Measurements from ENCODE around the gene CREB5. TPM values are rescaled to one million over a fixed set of nuclear protein-coding genes. Genes with fewer than 3 reads are reported as not detected.

CREB5 gene
- total RNA-seq, 1 experiment from 2014 or later = 40.5 TPM

DNA sequence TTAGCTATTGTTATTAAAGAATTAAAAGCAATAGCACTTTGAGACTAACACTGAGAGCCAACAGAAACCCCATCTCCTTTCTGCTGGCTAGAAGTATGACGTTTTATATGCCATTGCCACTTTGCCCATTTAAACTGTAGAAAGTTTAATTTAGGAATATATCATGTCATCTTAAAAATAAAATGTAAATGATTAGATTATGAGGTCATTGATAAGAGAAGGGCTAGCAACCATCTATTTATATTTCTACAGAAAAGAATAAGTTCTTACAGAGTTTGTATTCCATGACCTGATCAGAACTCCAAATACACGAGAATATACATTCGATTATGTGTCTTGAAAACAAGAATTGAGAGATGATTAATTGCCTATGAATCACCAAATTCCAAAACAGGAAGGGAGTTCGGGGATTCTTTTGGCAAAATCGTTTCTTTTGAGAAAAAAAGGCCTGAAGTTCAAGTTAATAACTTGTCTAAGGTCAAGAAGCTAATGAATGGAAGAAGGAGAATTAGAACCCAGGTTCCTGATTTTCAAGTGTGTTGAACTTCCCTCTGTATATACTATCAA, 318.9 kb downstream of the CREB5 start:
- Mint-ChIP-seq H3K36me3 (ENCODE audit: insufficient read depth, unreplicated experiment) (peaks cover 16% of the 10 kb centered on the region), H3K27me3 (ENCODE audit: insufficient read depth, unreplicated experiment) (no peaks in the 10 kb centered on the region), H3K9me3 (ENCODE audit: unreplicated experiment) (no peaks in the 10 kb centered on the region), H3K4me1 (ENCODE audit: insufficient read depth, unreplicated experiment) (peaks cover 19% of the 10 kb centered on the region), H3K27ac (ENCODE audit: low read depth, unreplicated experiment) (no peak overlapping the region), H3K4me3 (ENCODE audit: unreplicated experiment) (no peak overlapping the region)
- ChIA-PET POLR2A (no interaction called here), CTCF (interaction anchor here (0.6 kb wide), 2 partner anchors 12 to 1068 kb away, joined by 3 read pairs; no protein-coding TSS in a partner anchor)
- no TSS peak for BruUV-seq (replicated peaks)
- intact Hi-C loops (cut with micrococcal nuclease) = no loop called here
- DNase-seq (ENCODE audit: unreplicated experiment) = no peak
- TF ChIP-seq, protein P1, sequence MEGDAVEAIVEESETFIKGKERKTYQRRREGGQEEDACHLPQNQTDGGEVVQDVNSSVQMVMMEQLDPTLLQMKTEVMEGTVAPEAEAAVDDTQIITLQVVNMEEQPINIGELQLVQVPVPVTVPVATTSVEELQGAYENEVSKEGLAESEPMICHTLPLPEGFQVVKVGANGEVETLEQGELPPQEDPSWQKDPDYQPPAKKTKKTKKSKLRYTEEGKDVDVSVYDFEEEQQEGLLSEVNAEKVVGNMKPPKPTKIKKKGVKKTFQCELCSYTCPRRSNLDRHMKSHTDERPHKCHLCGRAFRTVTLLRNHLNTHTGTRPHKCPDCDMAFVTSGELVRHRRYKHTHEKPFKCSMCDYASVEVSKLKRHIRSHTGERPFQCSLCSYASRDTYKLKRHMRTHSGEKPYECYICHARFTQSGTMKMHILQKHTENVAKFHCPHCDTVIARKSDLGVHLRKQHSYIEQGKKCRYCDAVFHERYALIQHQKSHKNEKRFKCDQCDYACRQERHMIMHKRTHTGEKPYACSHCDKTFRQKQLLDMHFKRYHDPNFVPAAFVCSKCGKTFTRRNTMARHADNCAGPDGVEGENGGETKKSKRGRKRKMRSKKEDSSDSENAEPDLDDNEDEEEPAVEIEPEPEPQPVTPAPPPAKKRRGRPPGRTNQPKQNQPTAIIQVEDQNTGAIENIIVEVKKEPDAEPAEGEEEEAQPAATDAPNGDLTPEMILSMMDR (IDR thresholded peaks at IDR 0.05; ENCODE audit: unreplicated experiment) = no peak

DNA sequence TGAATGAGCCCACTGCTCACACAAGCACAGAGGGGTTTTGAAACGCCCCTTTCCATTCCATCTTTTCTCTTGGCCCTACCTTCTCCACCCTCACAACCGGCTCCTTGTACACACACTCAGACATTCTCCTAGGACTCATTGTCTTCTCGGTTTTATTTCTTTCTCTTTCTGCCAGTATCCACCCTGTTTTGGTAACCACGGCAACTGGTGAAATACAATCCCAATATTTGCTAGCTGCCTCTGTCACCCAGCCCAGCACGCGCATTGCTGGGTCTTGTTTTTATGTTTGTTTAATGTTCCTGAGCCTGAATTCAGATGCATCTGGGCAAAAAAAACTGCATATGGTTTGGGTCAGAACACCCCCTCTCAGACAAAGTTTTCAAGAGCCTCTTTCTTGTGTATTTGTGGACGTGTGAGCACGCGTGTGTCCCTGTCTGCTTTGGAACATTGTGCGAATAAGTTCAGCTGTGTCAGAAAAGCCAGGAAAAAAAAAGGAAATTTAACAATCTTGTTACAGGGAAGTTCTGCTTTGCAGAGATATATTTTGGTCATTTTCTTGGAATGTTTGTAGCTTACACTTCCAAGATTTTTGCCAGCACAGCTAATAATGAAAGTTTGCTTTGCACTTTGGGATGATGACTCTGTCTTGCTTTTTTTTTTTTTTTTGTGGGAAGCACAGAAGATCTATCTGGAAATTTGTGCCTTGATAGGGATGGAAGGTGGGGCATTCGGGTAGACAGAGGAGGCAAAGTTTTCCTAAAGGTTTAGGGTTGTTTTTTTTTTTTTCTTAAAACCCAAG, 320.0 kb downstream of the CREB5 start:
- BruUV-seq (replicated peaks) = no TSS peak
- ChIA-PET CTCF (interaction anchor here (0.5 to 0.9 kb wide), 5 partner anchors 9 to 372 kb away, joined by 3 to 5 read pairs (median 3); no protein-coding TSS in a partner anchor), POLR2A (no interaction called here)

DNA sequence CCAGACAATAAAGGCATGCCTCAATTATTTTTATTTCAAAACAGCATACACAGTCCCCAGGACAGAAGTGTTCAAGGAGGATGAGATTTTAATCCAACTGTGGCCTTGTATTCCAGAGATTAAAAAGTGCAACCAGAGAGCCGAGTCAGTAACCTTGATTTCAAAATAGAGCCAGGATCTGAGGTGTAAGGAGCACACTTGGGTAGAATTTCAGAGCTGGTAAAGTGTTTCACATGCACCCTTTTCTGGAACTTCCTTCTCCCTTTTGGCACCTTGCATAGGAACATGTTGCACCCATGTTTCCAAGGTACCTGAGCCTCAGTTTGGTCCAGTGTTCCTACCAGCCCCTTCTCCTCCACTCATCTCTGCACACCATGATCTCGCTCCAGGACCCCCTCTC, 320.7 kb downstream of the CREB5 start:
- no TSS peak for BruUV-seq (replicated peaks)
- no peak overlapping the region for H3K4me3 Mint-ChIP-seq (ENCODE audit: unreplicated experiment)
- H3K27ac Mint-ChIP-seq (ENCODE audit: low read depth, unreplicated experiment) = no peak overlapping the region
- H3K4me1 Mint-ChIP-seq (ENCODE audit: insufficient read depth, unreplicated experiment) = peaks cover 19% of the 10 kb centered on the region
- no peaks in the 10 kb centered on the region for H3K27me3 Mint-ChIP-seq (ENCODE audit: insufficient read depth, unreplicated experiment)
- TF ChIP-seq, protein P1 (IDR thresholded peaks at IDR 0.05; ENCODE audit: unreplicated experiment) = no peak
- intact Hi-C loops (cut with micrococcal nuclease) = no loop called here
- no peaks in the 10 kb centered on the region for H3K9me3 Mint-ChIP-seq (ENCODE audit: unreplicated experiment)
- no peak for DNase-seq (ENCODE audit: unreplicated experiment)
- ChIA-PET POLR2A (interaction anchor here (1.1 kb wide), 1 partner anchor 22 kb away, joined by 3 read pairs; no protein-coding TSS in a partner anchor), CTCF (interaction anchor here (0.5 to 0.9 kb wide), 4 partner anchors 9 to 372 kb away, joined by 3 to 5 read pairs (median 3); no protein-coding TSS in a partner anchor)
- peaks cover 12% of the 10 kb centered on the region for H3K36me3 Mint-ChIP-seq (ENCODE audit: insufficient read depth, unreplicated experiment)

More for the DNA sequence above, 320.0 kb downstream of the CREB5 start:
- peak overlapping the region; percentile 20 for H3K27ac Mint-ChIP-seq (ENCODE audit: low read depth, unreplicated experiment)
- H3K4me3 Mint-ChIP-seq (ENCODE audit: unreplicated experiment) = no peak overlapping the region
- H3K4me1 Mint-ChIP-seq (ENCODE audit: insufficient read depth, unreplicated experiment) = peaks cover 19% of the 10 kb centered on the region
- intact Hi-C loops (cut with micrococcal nuclease) = no loop called here
- TF ChIP-seq, protein P1 (IDR thresholded peaks at IDR 0.05; ENCODE audit: unreplicated experiment) = no peak
- H3K36me3 Mint-ChIP-seq (ENCODE audit: insufficient read depth, unreplicated experiment) = peaks cover 12% of the 10 kb centered on the region
- H3K27me3 Mint-ChIP-seq (ENCODE audit: insufficient read depth, unreplicated experiment) = no peaks in the 10 kb centered on the region
- DNase-seq (ENCODE audit: unreplicated experiment) = peak; percentile 9
- no peaks in the 10 kb centered on the region for H3K9me3 Mint-ChIP-seq (ENCODE audit: unreplicated experiment)

DNA sequence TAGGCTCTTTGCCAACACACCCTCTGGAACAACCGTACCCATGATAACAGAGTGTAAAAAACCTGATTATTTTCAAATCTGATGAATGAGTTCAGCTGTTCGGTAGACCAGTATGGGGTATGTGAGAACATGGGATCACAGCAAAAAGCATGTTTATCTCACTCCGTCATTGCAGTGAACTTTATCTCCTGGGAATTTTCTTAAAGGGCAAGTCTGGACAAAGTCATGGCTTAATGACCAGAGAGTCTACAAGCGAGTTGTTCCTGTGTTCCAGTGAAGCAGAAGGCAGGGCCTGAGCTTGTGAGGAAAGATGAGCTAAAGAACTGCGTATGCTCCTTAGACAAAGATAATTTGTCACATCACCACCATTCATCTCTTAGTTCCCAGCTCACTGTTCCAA, 326.1 kb downstream of the CREB5 start:
- Mint-ChIP-seq H3K36me3 (ENCODE audit: insufficient read depth, unreplicated experiment) (no peaks in the 10 kb centered on the region), H3K9me3 (ENCODE audit: unreplicated experiment) (no peaks in the 10 kb centered on the region), H3K27ac (ENCODE audit: low read depth, unreplicated experiment) (peak overlapping the region; percentile 57), H3K4me1 (ENCODE audit: insufficient read depth, unreplicated experiment) (peaks cover 9% of the 10 kb centered on the region), H3K27me3 (ENCODE audit: insufficient read depth, unreplicated experiment) (no peaks in the 10 kb centered on the region), H3K4me3 (ENCODE audit: unreplicated experiment) (no peak overlapping the region)
- TF ChIP-seq, protein P1 (IDR thresholded peaks at IDR 0.05; ENCODE audit: unreplicated experiment) = no peak
- intact Hi-C loops (cut with micrococcal nuclease) = no loop called here
- POLR2A ChIA-PET = interaction anchor here (0.5 to 1.7 kb wide), 8 partner anchors 9 to 537 kb away, joined by 3 to 5 read pairs (median 4); no protein-coding TSS in a partner anchor
- no TSS peak for BruUV-seq (replicated peaks)
- CTCF ChIA-PET = interaction anchor here (0.7 to 1.1 kb wide), 2 partner anchors 11 to 39 kb away, joined by 3 to 5 read pairs; no protein-coding TSS in a partner anchor
- DNase-seq (ENCODE audit: unreplicated experiment) = peak; percentile 3
